Neutrophil (primary cell): Measurements from ENCODE around the gene MTMR10.

Experiments
- H3K27ac ChIP-seq: fragments of 200-600 bp; sonication (generic); 2 replicates; pipeline ENCODE4 v1.5.1; 2016; ENCODE audit warnings: mild to moderate bottlenecking, moderate library complexity
- H3K27me3 ChIP-seq: fragments of 200-600 bp; sonication (generic); 2 replicates; pipeline ENCODE4 v1.6.0; 2016; ENCODE audit warnings: mild to moderate bottlenecking
- H3K36me3 ChIP-seq: fragments of 200-600 bp; sonication (generic); 2 replicates; pipeline ENCODE4 v1.5.1; 2017
- H3K4me1 ChIP-seq, 2 experiments: fragments of 200-600 bp in 1 of 2; sonication (generic) in 1 of 2; 1 replicate in 1 of 2; 2 replicates in 1 of 2; pipeline versions ENCODE4 v1.5.1 to v1.6.1; 2013 to 2016; ENCODE audit warnings: low read depth in 1 of 2, low read length in 1 of 2, mild to moderate bottlenecking in 1 of 2, moderate library complexity in 1 of 2; ENCODE audit not compliant: control insufficient read depth in 1 of 2, insufficient read depth in 1 of 2
- H3K4me3 ChIP-seq, 2 experiments: fragments of 200-600 bp in 1 of 2; sonication (generic) in 1 of 2; 1 replicate in 1 of 2; 2 replicates in 1 of 2; pipeline ENCODE4 v1.5.1; 2013 to 2016; ENCODE audit warnings: low read depth in 1 of 2, low read length in 1 of 2, mild to moderate bottlenecking in 1 of 2, moderate library complexity in 1 of 2
- H3K9me3 ChIP-seq: fragments of 200-600 bp; sonication (generic); 2 replicates; pipeline ENCODE4 v1.5.1; 2016
- CTCF ChIP-seq: fragments of 200-600 bp; sonication (generic); IDR thresholded peaks from 2 replicates; pipeline ENCODE4 v1.5.1; 2016; ENCODE audit warnings: antibody characterized with exemption

Gene MTMR10, protein sequence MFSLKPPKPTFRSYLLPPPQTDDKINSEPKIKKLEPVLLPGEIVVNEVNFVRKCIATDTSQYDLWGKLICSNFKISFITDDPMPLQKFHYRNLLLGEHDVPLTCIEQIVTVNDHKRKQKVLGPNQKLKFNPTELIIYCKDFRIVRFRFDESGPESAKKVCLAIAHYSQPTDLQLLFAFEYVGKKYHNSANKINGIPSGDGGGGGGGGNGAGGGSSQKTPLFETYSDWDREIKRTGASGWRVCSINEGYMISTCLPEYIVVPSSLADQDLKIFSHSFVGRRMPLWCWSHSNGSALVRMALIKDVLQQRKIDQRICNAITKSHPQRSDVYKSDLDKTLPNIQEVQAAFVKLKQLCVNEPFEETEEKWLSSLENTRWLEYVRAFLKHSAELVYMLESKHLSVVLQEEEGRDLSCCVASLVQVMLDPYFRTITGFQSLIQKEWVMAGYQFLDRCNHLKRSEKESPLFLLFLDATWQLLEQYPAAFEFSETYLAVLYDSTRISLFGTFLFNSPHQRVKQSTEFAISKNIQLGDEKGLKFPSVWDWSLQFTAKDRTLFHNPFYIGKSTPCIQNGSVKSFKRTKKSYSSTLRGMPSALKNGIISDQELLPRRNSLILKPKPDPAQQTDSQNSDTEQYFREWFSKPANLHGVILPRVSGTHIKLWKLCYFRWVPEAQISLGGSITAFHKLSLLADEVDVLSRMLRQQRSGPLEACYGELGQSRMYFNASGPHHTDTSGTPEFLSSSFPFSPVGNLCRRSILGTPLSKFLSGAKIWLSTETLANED

GRCh38 chr15:30991255-30992235 lies at the start of gene MTMR10:
MTMR10 (minus strand) TSS chr15:30991628; CDS start chr15:30991506, 122 bp downstream.
- Histone ChIP-seq H3K4me3 (peak within 1 kb of the TSS; percentile 84 to 96), H3K36me3 (peaks cover 21% of the 10 kb centered on the region), H3K27ac (peak within 1 kb of the TSS; percentile 99), H3K9me3 (no peaks in the 10 kb centered on the region), H3K4me1 (peaks cover 31 to 46% of the 10 kb centered on the region in 2 experiments), H3K27me3 (no peaks in the 10 kb centered on the region)
- peak; percentile 40 for TF ChIP-seq CTCF

GRCh38 chr15:31040611-31041010 lies 49.2 kb upstream of the MTMR10 start:
- no peak for TF ChIP-seq CTCF
- no peak overlapping the region for H3K27ac ChIP-seq
- H3K4me1 ChIP-seq, result no peaks in the 10 kb centered on the region
- H3K36me3 ChIP-seq, result no peaks in the 10 kb centered on the region
- H3K9me3 ChIP-seq, result no peaks in the 10 kb centered on the region
- H3K4me3 ChIP-seq, result no peak overlapping the region
- H3K27me3 ChIP-seq, result no peaks in the 10 kb centered on the region

GRCh38 chr15:31039961-31040360 lies 48.5 kb upstream of the MTMR10 start:
- Histone ChIP-seq H3K4me1 (no peaks in the 10 kb centered on the region), H3K4me3 (no peak overlapping the region), H3K9me3 (no peaks in the 10 kb centered on the region), H3K27ac (no peak overlapping the region), H3K36me3 (no peaks in the 10 kb centered on the region), H3K27me3 (no peaks in the 10 kb centered on the region)
- TF ChIP-seq CTCF, result no peak

DNA sequence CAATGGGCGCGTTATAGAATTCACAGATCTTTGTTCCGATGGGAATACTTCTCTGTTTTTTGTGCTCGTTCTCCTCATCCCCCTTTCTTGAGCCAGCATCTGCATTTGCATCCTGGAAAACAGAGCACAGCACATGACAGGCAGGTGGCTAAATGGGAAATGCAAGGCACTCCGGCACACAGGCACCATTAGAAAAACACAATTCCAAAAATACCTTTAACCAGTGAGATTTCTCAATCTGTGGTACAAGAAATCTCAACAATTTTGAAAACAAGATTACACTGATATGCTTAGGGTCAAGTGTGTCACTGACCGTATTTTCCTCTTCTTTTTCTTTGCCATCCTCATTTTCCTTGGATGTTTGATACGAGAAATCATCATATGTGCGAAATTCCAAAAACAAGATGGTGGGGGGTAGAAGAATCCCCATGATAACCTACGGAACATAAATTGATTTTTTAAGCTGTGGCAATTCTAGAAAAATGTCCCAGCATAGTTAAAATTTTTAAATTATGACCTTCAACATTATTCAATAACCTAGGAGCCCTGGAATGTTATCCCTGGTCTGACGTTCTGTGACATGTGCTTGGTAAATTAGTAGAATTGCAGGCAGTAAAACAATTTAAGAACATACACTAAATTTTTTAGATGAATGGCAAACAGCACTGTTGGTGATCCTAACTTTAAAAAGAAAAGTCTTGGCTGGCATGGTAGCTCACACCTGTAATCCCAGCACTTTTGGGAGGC lies 46.5 kb upstream of the MTMR10 start:
- no peaks in the 10 kb centered on the region for H3K36me3 ChIP-seq
- H3K9me3 ChIP-seq, result no peaks in the 10 kb centered on the region
- H3K27me3 ChIP-seq, result no peaks in the 10 kb centered on the region
- H3K4me1 ChIP-seq, result no peaks in the 10 kb centered on the region
- H3K27ac ChIP-seq, result no peak overlapping the region
- no peak for TF ChIP-seq CTCF
- H3K4me3 ChIP-seq, result no peak overlapping the region
